ENCODE data around the gene LRMDA.

The LRMDA gene

GRCh38 chr10:76086170-76086760, 654.8 kb downstream of the LRMDA start:
- Mint-ChIP-seq H3K4me3 (no peak overlapping the region), H3K4me1 (peaks cover 6% of the 10 kb centered on the region), H3K27me3 (no peaks in the 10 kb centered on the region), H3K27ac (no peak overlapping the region), H3K9me3 (peaks cover 0 to 9% of the 10 kb centered on the region in 2 donors)
- DNase-seq (no peak), ATAC-seq (no peak)

GRCh38 chr10:76086761-76087639, 655.6 kb downstream of the LRMDA start:
- ATAC-seq, result peak; percentile 35
- Mint-ChIP-seq H3K4me3 (no peak overlapping the region), H3K9me3 (peaks cover 0 to 9% of the 10 kb centered on the region in 2 donors), H3K4me1 (peaks cover 6% of the 10 kb centered on the region), H3K27me3 (no peaks in the 10 kb centered on the region), H3K27ac (no peak overlapping the region)
- no peak for DNase-seq

- Mint-ChIP-seq H3K27me3 (no peaks in the 10 kb centered on the region), H3K9me3 (peaks cover 0 to 3% of the 10 kb centered on the region in 2 donors), H3K4me1 (peaks cover 6% of the 10 kb centered on the region), H3K4me3 (no peak overlapping the region), H3K27ac (no peak overlapping the region)
- no peak for ATAC-seq
- no peak for DNase-seq
Observed at GRCh38 chr10:76088008-76088407, 656.6 kb downstream of the LRMDA start.

- Mint-ChIP-seq H3K9me3 (no peaks in the 10 kb centered on the region), H3K27me3 (no peaks in the 10 kb centered on the region), H3K4me3 (no peak overlapping the region), H3K4me1 (peaks cover 6% of the 10 kb centered on the region), H3K27ac (no peak overlapping the region)
- no peak for DNase-seq
- ATAC-seq, result no peak
Observed at GRCh38 chr10:76088980-76089379, 657.6 kb downstream of the LRMDA start.

DNA sequence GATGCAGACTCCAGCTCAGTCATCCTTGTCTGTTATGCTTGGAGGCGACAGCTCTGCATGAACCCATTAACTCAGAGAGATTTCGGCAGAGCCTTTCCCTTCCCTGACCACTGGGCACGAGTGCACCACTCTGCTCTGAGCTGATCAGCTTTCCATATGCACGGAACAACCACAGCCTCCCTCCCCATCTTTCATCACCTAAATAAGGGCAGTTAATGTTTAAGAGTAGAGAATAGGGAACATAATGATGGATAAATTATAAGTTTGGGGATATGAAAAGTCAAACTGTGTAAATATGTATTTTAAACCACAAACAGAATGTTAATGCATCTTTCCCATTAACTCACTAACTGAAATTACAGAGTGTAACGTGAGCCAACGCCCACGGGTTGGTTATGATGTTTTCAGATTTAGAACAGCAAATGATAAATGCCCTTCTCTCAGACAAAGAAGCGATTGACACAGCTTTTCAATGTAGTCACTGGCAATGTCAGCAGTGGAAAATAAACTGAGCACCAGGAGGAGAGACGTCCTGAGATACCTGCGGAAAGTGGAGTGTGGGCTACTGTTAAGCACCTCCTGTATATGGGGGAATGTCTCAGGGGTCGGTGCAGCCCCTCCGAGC, 658.2 kb downstream of the LRMDA start:
- no peak overlapping the region for H3K4me3 Mint-ChIP-seq
- DNase-seq, result no peak
- no peaks in the 10 kb centered on the region for H3K9me3 Mint-ChIP-seq
- H3K27me3 Mint-ChIP-seq, result no peaks in the 10 kb centered on the region
- no peak for ATAC-seq
- no peak overlapping the region for H3K27ac Mint-ChIP-seq
- H3K4me1 Mint-ChIP-seq, result peaks cover 6% of the 10 kb centered on the region

- H3K4me1 Mint-ChIP-seq, result peaks cover under 1% of the 10 kb centered on the region
- no peak overlapping the region for H3K27ac Mint-ChIP-seq
- no peaks in the 10 kb centered on the region for H3K27me3 Mint-ChIP-seq
- H3K4me3 Mint-ChIP-seq, result no peak overlapping the region
- no peak for ATAC-seq
- H3K9me3 Mint-ChIP-seq, result no peaks in the 10 kb centered on the region
- no peak for DNase-seq
Observed at GRCh38 chr10:76091926-76092325, 660.5 kb downstream of the LRMDA start.

DNA sequence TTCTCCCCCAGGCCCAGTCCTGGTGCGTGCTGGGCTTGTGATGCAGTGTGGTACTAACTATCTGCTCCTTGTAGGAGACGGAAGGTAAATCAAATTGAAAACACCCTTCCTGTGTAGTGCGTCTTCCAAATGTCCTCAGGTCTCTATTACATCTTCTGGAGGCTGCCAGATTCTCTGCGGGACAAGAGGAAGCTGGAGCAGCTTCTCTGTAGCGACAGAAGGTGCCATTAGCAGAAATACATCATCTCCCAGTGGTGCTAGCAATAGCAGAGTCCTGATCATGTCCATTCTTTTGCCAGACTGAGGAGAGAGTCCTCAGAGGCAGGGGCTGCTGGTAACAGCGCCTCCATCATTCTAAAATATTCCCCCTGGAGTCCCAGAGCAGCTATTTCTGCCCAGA, 675.2 kb downstream of the LRMDA start:
- Mint-ChIP-seq H3K4me1 (no peaks in the 10 kb centered on the region), H3K9me3 (peaks cover 0 to 9% of the 10 kb centered on the region in 2 donors), H3K4me3 (no peak overlapping the region), H3K27me3 (no peaks in the 10 kb centered on the region), H3K27ac (peak overlapping the region in 1 of 2 donors; percentile 74)
- no peak for ATAC-seq
- DNase-seq, result no peak

DNA sequence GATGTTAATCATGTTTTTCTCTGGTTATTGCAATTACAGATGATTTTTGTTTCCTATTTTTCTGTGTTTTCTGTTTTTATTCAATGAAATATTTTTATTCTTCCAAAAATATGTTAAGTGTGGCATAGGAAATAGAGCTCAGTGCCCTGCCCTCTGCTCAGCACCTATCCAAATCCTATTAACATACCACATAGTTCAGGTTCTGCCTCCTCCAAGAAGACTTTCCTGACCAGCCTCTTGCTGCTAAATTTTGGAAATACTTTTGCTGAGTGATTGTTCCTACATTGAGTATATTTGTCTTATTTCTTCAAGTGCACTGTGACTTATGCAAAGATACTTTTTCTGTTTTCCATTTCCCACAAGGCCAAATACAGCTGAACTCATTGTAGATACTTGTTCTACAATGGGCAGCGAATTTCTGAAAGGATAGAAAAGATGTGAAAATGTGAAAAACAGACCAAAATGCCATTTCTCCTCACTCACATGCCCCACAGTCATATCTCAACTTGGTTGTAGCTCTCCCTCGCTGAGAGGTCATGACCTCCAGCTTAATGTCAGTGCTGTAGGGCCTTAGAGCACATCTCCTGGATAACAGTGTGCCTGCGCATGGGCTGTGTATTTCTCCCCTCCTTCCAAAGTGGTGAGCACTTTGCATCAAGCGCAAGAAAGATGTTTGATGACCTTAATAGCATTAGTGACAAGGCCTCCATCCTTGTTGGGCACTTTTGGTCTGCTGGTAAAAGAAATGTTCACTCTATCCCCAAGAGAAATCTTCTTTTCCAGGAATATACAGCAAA, 677.3 kb downstream of the LRMDA start:
- Mint-ChIP-seq H3K27ac (no peak overlapping the region), H3K4me3 (no peak overlapping the region), H3K4me1 (no peaks in the 10 kb centered on the region), H3K9me3 (peaks cover 0 to 8% of the 10 kb centered on the region in 2 donors), H3K27me3 (peaks cover 7% of the 10 kb centered on the region)
- ATAC-seq (no peak), DNase-seq (no peak)

GRCh38 chr10:76111404-76111803, 680.0 kb downstream of the LRMDA start:
- Mint-ChIP-seq H3K9me3 (no peaks in the 10 kb centered on the region), H3K4me3 (no peak overlapping the region), H3K27me3 (peaks cover 15% of the 10 kb centered on the region), H3K4me1 (no peaks in the 10 kb centered on the region), H3K27ac (no peak overlapping the region)
- DNase-seq, result no peak
- no peak for ATAC-seq

DNA sequence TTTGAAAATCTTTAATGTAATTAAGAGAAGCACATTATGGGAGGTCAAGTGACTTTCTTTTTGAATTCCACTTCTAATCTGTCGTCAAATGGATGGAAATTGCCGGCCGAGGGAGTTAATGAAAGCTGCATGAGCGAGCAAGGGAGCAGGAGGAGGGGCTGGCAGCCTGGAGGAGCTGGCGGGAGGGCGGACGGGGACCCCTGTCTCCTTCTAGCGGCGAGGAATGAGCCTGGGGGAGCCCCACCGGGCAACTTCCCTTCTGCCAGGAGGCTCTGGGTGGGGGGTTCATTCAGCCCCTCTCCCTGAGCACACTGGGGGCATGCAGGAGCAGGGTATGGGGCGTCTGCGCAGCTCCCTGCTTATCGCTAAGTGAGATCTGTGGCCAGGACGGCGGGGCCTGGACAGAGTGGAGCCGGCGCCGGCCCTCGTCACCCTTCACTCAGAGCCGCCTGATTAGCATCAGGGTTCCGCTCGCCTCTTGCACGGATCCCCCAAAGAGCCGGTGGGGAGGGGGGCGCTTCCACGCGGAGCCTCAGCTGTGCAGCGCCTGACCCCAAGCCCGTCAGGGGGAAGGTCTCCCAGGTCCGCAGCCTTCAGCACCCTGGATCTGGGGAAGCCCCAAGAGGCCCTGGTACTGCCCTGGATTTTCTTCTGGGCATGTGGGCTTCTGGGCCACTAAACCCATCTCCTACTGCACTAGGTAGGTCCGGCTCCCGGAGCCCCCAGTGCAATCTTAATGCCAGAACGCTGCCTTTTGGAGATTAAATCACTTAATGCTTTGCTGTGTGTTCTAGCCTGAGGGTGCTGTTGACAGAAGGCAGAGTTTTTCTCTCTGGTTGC, 680.8 kb downstream of the LRMDA start:
- DNase-seq, result no peak
- no peak overlapping the region for H3K4me3 Mint-ChIP-seq
- no peak for ATAC-seq
- no peak overlapping the region for H3K27ac Mint-ChIP-seq
- peaks cover 15% of the 10 kb centered on the region for H3K27me3 Mint-ChIP-seq
- no peaks in the 10 kb centered on the region for H3K9me3 Mint-ChIP-seq
- H3K4me1 Mint-ChIP-seq, result no peaks in the 10 kb centered on the region

- no peak overlapping the region for H3K27ac Mint-ChIP-seq
- DNase-seq (no peak), ATAC-seq (no peak)
- H3K4me1 Mint-ChIP-seq, result no peaks in the 10 kb centered on the region
- H3K4me3 Mint-ChIP-seq, result no peak overlapping the region
- H3K9me3 Mint-ChIP-seq, result no peaks in the 10 kb centered on the region
- H3K27me3 Mint-ChIP-seq, result peaks cover 15% of the 10 kb centered on the region
Observed at GRCh38 chr10:76112826-76113150, 681.4 kb downstream of the LRMDA start.

- Mint-ChIP-seq H3K4me1 (no peaks in the 10 kb centered on the region), H3K9me3 (no peaks in the 10 kb centered on the region), H3K4me3 (no peak overlapping the region), H3K27me3 (peaks cover 15% of the 10 kb centered on the region), H3K27ac (no peak overlapping the region)
- DNase-seq (no peak), ATAC-seq (no peak)
Observed at GRCh38 chr10:76113952-76114351, 682.5 kb downstream of the LRMDA start.

- DNase-seq (no peak), ATAC-seq (no peak)
- peaks cover 15% of the 10 kb centered on the region for H3K27me3 Mint-ChIP-seq
- H3K4me1 Mint-ChIP-seq, result no peaks in the 10 kb centered on the region
- peak overlapping the region in 1 of 2 donors; percentile 24 for H3K27ac Mint-ChIP-seq
- no peaks in the 10 kb centered on the region for H3K9me3 Mint-ChIP-seq
- no peak overlapping the region for H3K4me3 Mint-ChIP-seq
Observed at GRCh38 chr10:76114581-76115001, 683.2 kb downstream of the LRMDA start.

- ATAC-seq, result no peak
Observed at GRCh38 chr10:76115131-76115470, 683.7 kb downstream of the LRMDA start.

More at GRCh38 chr10:76115131-76115470, 683.7 kb downstream of the LRMDA start:
- Mint-ChIP-seq H3K27me3 (peaks cover 15% of the 10 kb centered on the region), H3K9me3 (no peaks in the 10 kb centered on the region), H3K4me3 (no peak overlapping the region), H3K4me1 (no peaks in the 10 kb centered on the region), H3K27ac (no peak overlapping the region)
- no peak for DNase-seq

All from stimulated activated naive CD8-positive, alpha-beta T cell treated with anti-CD3 and anti-CD28 coated beads, Interleukin-15, amount 100 ng/mL, for 72 hours (primary cell).